GM13976 (cell line): ENCODE data around the gene DPM3.

Experiments
- DNase-seq: peaks from one replicate; pipeline ENCODE4 v3.0.0; 2012; ENCODE audit warnings: low spot score
- in situ Hi-C: fragments of 300-500 bp; cut with MboI; formaldehyde crosslinking; loops from one replicate; pipeline ENCODE4 v1.12.0; 2022; ENCODE audit warnings: low sequenced_read_pairs, mixed read lengths, inconsistent platforms; ENCODE audit not compliant: unreplicated experiment
- TF ChIP-seq, protein P1 (sequence below): IDR thresholded peaks from 2 replicates; pipeline ENCODE4 v1.5.1; 2012; ENCODE audit warnings: borderline replicate concordance, mild to moderate bottlenecking; ENCODE audit not compliant: insufficient read depth; ENCODE audit errors: extremely low read depth, missing control alignments, control extremely low read depth

DPM3 gene

DNA sequence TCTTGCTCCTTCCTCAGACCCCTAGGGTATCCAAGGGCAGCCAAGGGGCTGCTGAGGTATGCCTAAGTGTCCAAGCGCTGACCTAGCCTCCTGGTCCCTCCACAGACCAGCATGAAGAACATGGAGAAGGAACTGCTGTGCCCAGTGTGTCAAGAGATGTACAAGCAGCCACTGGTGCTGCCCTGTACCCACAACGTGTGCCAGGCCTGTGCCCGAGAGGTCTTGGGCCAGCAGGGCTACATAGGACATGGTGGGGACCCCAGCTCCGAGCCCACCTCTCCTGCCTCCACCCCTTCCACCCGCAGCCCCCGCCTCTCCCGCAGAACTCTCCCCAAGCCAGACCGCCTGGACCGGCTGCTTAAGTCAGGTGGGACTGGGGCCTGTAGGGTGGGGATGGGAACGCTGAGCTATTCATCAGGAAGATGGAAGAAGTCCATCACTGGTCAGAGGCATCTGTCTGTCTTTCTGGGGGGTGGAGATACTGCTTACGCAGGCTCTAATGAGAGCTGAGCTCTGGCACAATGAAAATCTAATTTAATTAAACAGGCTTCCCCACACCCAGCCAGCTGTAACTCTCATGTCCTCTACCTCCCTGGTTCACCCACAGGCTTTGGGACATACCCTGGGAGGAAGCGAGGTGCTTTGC is 35.1 kb upstream of the DPM3 start:
- DNase-seq: no peak
- in situ Hi-C loops: no loop called here
- TF ChIP-seq, protein P1, sequence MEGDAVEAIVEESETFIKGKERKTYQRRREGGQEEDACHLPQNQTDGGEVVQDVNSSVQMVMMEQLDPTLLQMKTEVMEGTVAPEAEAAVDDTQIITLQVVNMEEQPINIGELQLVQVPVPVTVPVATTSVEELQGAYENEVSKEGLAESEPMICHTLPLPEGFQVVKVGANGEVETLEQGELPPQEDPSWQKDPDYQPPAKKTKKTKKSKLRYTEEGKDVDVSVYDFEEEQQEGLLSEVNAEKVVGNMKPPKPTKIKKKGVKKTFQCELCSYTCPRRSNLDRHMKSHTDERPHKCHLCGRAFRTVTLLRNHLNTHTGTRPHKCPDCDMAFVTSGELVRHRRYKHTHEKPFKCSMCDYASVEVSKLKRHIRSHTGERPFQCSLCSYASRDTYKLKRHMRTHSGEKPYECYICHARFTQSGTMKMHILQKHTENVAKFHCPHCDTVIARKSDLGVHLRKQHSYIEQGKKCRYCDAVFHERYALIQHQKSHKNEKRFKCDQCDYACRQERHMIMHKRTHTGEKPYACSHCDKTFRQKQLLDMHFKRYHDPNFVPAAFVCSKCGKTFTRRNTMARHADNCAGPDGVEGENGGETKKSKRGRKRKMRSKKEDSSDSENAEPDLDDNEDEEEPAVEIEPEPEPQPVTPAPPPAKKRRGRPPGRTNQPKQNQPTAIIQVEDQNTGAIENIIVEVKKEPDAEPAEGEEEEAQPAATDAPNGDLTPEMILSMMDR: no peak

DNA sequence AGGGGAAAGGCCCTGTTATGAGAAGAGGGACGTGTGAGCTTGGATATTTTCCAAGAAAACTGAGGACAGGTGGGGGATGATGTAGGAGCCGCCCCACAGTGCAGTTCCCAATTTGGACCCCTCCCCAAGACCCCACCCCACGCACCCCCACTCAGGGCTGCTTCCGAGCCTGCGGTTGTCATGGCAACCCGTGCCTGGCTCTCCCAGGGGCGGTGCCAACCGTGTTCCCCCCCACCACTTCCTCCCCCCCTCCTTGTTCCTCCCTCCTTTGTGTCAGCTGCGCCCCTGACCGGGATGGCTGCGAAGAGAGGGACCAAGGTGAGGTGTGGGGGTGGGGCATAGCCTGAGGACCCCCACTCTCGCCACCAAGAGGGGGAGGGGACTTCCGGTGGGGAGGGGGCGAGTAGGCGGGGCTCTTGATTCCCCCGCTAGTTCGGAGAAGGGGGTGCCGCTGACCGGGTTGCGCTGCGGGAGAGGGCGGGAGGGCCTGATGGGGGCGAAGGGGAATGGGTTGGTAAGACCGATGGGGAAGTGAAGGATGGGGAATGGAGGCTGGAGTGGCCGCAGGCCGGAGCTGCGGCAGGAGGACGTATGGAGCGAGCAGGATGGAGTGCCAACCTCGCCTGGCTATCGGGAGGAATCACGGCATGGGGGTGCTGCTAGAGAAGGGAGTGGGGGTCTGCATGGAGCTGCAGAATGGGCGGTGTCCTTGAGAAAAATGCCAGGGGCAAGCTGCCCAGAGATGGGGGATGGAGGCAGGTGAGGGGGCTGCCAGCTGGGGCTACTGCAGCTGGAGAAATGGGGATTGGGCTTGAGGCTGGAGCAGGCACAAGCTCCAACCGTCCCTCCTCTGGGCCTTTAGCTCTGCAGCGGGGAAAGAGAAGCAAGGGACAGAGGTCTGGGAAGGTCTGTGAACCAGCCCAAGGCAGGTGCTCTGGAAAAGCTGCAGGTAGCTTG is 34.3 kb upstream of the DPM3 start:
- TF ChIP-seq, protein P1: no peak
- no peak for DNase-seq
- in situ Hi-C loops: no loop called here

DNA sequence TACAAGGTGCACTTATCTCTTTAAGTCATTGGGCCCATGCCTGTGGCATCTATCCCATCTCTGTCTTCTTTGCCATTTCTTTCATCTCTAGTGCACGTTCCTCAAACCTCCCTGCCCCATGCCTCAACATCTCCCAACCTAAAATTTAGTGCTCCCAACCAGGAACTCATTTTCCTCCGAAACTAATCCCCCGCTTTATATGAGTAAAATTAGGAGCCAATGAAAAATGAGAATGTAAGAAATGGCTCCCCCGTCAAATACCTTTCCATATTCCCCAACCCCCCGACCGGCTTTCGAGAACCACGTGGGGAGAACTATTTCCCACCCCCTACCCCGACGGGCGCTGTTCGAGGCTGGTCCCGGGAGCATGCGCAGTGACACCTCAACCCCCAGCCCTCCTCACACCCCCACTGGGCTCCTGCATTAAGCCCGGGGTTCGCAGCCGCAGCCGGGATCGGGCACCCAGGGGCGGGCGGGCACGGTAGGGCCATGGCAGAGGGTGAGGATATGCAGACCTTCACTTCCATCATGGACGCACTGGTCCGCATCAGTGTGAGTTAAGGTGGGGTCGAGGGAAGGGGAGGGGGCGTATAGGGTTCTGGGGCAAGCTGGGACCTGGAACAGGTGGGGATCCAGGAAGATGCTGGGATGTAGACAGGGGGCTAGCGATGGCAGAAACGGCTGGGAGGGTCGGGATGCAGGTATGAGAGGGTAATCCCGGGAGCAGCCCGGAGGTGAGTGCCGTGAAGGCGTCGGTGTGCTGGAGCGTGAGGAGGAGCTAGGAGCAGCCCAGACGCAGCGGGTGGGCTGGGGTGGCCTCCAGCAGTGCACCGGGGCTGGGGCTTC is 33.4 kb upstream of the DPM3 start, which contains the start of gene TRIM46:
TSS of gene TRIM46 (plus strand) at position 372 of the 846 bp plus-strand sequence. CDS start at position 490, 118 bp downstream.
- peak; percentile 84 for DNase-seq
- TF ChIP-seq, protein P1: no peak
- in situ Hi-C loops: no loop called here

DNA sequence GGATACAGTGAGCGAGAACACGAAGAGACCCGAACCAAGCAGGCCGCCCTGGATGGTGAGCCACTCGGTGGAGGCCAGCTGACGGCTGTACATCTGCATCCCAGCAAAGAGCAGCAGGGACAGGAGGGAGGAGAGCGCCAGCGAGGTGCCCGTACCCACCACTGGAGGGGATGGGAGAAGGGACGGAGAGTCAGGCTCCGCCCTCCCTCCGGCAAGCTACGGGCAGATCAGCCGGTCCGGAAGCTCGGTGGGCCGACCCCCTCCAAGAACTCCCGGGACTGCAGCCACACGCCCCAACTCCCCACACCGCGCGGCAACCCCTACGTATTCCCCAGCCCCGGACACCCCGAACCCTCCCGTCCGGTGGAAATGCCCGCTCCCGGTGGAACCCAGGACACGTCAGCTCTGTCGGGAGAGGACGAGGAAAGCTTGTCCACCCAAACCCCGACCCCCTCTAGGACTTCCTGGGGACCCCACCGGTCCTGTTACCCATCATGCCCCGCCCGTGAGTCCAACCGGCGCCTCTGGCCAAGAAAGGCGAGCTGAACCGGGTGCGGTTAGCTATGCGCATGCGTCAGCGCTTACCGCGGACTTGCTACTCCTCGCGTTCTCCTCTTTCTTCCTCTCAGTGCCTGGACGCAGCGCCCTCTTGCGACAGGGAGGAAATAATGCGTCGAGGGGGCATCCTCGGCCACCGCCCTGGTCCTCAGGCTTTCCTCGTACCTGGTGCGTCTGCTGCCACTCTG is 32.6 kb upstream of the DPM3 start, which contains the start of gene KRTCAP2:
TSS of gene KRTCAP2 (minus strand) at position 573 of the 746 bp plus-strand sequence. CDS start at position 493, 80 bp downstream.
- in situ Hi-C loops: no loop called here
- DNase-seq: peak; percentile 98
- TF ChIP-seq, protein P1: peak; percentile 97

DNA sequence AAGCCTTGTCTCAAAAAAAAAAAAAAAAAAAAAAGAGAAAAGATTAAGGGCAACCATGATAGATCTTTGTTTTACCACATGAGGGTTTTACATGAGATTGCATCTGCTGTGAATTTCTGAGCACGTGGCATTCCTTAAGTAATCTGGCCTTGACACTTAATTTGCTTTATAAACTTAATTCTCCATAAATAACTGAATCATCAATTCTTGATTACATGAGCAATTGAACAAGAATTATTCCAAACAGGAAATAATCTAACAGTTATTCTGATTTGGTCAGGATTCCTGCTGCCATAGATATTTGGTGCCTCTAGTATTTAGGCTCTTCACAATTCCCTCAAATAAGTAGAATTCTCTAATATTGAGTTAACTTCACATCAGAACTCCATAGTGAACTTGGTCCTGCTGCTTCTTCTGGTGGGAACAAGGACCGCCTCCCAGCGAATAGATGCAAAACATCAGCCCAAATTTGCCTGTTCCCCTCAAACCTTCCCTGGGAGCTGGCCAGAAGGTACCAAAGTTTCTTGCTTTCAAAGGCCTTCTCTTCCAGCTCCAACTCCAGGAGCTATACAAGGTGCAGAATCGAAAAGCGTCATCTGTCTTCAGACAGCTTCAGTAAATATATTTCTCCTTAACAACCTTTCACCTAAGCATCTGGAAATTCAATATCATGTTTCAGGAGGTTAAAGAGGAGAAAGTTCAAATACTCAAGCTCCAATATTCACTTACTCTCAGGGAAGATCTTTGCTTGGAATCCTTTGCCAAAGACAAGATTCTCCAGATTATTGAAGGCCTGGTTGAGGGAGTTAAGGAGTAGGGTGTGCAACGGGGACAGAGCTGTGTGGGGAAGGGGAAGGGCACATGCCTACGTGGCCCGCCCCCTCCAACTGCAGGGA is 31.8 kb upstream of the DPM3 start:
- in situ Hi-C loops: no loop called here
- TF ChIP-seq, protein P1: no peak
- no peak for DNase-seq
